ENCODE results near the gene ENOSF1. TPM values are rescaled to one million over a fixed set of nuclear protein-coding genes. Genes with fewer than 3 reads are reported as not detected.

The ENOSF1 gene
- total RNA-seq, 1 donor from 2014 or later, result 16.7 TPM

- no peak overlapping the region for H3K27ac Mint-ChIP-seq (ENCODE audit: unreplicated experiment)
- no peaks in the 10 kb centered on the region for H3K36me3 Mint-ChIP-seq (ENCODE audit: low read depth)
- H3K4me3 Mint-ChIP-seq (ENCODE audit: unreplicated experiment), result no peak overlapping the region
- TF ChIP-seq CTCF (IDR thresholded peaks at IDR 0.05), result no peak
- H3K4me1 Mint-ChIP-seq (ENCODE audit: low read depth), result peaks cover 15% of the 10 kb centered on the region
- DNase-seq (ENCODE audit: low spot score), result no peak
- no peaks in the 10 kb centered on the region for H3K27me3 Mint-ChIP-seq (ENCODE audit: low read depth)
- peaks cover 3% of the 10 kb centered on the region for H3K9me3 Mint-ChIP-seq (ENCODE audit: low read depth)
These were observed 57.8 kb downstream of the ENOSF1 start for GRCh38 chr18:654601-655000.

- Mint-ChIP-seq H3K27ac (ENCODE audit: unreplicated experiment) (no peak overlapping the region), H3K27me3 (ENCODE audit: low read depth) (no peaks in the 10 kb centered on the region), H3K4me1 (ENCODE audit: low read depth) (peaks cover 8% of the 10 kb centered on the region), H3K36me3 (ENCODE audit: low read depth) (no peaks in the 10 kb centered on the region), H3K9me3 (ENCODE audit: low read depth) (peaks cover 3% of the 10 kb centered on the region), H3K4me3 (ENCODE audit: unreplicated experiment) (no peak overlapping the region)
- DNase-seq (ENCODE audit: low spot score), result no peak
- TF ChIP-seq CTCF (IDR thresholded peaks at IDR 0.05), result no peak
These were observed 58.9 kb downstream of the ENOSF1 start for GRCh38 chr18:653512-653911.

GRCh38 chr18:652131-652530, 60.3 kb downstream of the ENOSF1 start:
- H3K27me3 Mint-ChIP-seq (ENCODE audit: low read depth), result no peaks in the 10 kb centered on the region
- H3K9me3 Mint-ChIP-seq (ENCODE audit: low read depth), result peaks cover 3% of the 10 kb centered on the region
- no peak for TF ChIP-seq CTCF (IDR thresholded peaks at IDR 0.05)
- no peak for DNase-seq (ENCODE audit: low spot score)
- no peak overlapping the region for H3K4me3 Mint-ChIP-seq (ENCODE audit: unreplicated experiment)
- peaks cover 5% of the 10 kb centered on the region for H3K4me1 Mint-ChIP-seq (ENCODE audit: low read depth)
- no peak overlapping the region for H3K27ac Mint-ChIP-seq (ENCODE audit: unreplicated experiment)
- no peaks in the 10 kb centered on the region for H3K36me3 Mint-ChIP-seq (ENCODE audit: low read depth)

GRCh38 chr18:650428-650858, 62.0 kb downstream of the ENOSF1 start:
- Mint-ChIP-seq H3K9me3 (ENCODE audit: low read depth) (peaks cover under 1% of the 10 kb centered on the region), H3K27me3 (ENCODE audit: low read depth) (no peaks in the 10 kb centered on the region), H3K4me1 (ENCODE audit: low read depth) (peaks cover 5% of the 10 kb centered on the region), H3K4me3 (ENCODE audit: unreplicated experiment) (no peak overlapping the region), H3K36me3 (ENCODE audit: low read depth) (no peaks in the 10 kb centered on the region), H3K27ac (ENCODE audit: unreplicated experiment) (no peak overlapping the region)
- DNase-seq (ENCODE audit: low spot score), result no peak
- TF ChIP-seq CTCF (IDR thresholded peaks at IDR 0.05), result no peak

GRCh38 chr18:649341-649740, 63.1 kb downstream of the ENOSF1 start:
- TF ChIP-seq CTCF (IDR thresholded peaks at IDR 0.05), result no peak
- peaks cover 5% of the 10 kb centered on the region for H3K4me1 Mint-ChIP-seq (ENCODE audit: low read depth)
- no peaks in the 10 kb centered on the region for H3K9me3 Mint-ChIP-seq (ENCODE audit: low read depth)
- no peak overlapping the region for H3K27ac Mint-ChIP-seq (ENCODE audit: unreplicated experiment)
- H3K27me3 Mint-ChIP-seq (ENCODE audit: low read depth), result no peaks in the 10 kb centered on the region
- H3K36me3 Mint-ChIP-seq (ENCODE audit: low read depth), result no peaks in the 10 kb centered on the region
- no peak overlapping the region for H3K4me3 Mint-ChIP-seq (ENCODE audit: unreplicated experiment)
- no peak for DNase-seq (ENCODE audit: low spot score)
